ENCODE data around the gene DYRK1B.
A peak's percentile ranks its signal among the peaks of the same experiment; 100 is the strongest.

DNA sequence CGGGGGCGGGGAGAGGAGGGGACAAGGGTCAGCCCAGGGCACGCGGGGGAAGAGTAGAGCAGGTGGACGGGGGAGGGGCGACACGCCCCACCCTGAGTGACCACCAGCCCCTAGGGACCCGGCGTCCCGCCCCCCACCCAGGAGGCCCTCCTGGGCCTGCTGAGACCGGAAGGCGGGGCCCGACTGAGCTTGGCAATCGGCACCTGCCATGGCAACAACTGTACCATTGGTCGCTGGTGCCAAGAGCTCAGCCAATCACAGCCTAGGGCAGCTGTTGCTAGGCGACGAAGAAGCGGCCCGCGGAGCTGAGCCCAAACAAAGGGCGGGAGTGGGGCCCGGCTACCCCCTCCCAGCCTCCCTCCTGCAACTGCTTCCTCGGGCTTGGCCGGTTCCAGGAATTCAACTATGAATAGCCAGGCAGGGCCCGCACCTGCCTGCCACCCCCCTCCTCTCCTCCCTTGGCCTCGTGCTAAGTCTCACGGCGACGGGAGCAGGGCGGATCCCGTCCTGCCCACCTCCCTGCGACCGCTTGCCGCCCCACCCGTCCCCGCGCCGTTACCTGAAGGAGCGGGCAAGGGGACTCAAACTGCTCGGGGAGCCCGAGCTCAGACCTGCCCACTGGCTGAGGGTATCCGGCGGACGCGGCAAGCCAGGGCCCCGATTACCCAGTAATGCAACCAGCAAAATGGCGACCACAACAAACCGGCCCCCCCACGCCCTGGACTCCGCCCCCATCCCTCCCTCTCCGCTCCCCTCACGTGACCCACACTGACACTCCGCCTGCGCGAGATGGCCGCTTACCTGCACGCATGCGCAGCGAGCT lies at the start of gene DYRK1B:
- TF ChIP-seq, protein P1, sequence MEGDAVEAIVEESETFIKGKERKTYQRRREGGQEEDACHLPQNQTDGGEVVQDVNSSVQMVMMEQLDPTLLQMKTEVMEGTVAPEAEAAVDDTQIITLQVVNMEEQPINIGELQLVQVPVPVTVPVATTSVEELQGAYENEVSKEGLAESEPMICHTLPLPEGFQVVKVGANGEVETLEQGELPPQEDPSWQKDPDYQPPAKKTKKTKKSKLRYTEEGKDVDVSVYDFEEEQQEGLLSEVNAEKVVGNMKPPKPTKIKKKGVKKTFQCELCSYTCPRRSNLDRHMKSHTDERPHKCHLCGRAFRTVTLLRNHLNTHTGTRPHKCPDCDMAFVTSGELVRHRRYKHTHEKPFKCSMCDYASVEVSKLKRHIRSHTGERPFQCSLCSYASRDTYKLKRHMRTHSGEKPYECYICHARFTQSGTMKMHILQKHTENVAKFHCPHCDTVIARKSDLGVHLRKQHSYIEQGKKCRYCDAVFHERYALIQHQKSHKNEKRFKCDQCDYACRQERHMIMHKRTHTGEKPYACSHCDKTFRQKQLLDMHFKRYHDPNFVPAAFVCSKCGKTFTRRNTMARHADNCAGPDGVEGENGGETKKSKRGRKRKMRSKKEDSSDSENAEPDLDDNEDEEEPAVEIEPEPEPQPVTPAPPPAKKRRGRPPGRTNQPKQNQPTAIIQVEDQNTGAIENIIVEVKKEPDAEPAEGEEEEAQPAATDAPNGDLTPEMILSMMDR (IDR thresholded peaks at IDR 0.05): no peak
- TF ChIP-seq, protein P2, sequence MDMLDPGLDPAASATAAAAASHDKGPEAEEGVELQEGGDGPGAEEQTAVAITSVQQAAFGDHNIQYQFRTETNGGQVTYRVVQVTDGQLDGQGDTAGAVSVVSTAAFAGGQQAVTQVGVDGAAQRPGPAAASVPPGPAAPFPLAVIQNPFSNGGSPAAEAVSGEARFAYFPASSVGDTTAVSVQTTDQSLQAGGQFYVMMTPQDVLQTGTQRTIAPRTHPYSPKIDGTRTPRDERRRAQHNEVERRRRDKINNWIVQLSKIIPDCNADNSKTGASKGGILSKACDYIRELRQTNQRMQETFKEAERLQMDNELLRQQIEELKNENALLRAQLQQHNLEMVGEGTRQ (CRISPR knock-in tag; IDR thresholded peaks at IDR 0.05): peak; percentile 99
- no peak for TF ChIP-seq FOXJ3 (CRISPR knock-in tag; IDR thresholded peaks at IDR 0.05; ENCODE audit: borderline replicate concordance)
- peak; percentile 53 for TF ChIP-seq SP1 (CRISPR knock-in tag; conservative IDR thresholded peaks at IDR 0.05)
- no peak for TF ChIP-seq NR2C2 (CRISPR knock-in tag; IDR thresholded peaks at IDR 0.05)

Measured in WTC11 (cell line).